H1 (cell line): Measurements from ENCODE around the gene UHRF1. TPM values are rescaled to one million over a fixed set of nuclear protein-coding genes. Genes with fewer than 3 reads are reported as not detected.

Experiments
- HDAC2 ChIP-seq, 2 experiments: fragments of 300-600 bp in 1 of 2; sonication (generic) in 1 of 2; IDR thresholded peaks; 2 replicates each; pipeline ENCODE4 v1.6.1; 2011 to 2012; ENCODE audit warnings: low read depth in 2 of 2, low read length in 2 of 2, mild to moderate bottlenecking in 2 of 2, moderate library complexity in 2 of 2, borderline replicate concordance in 1 of 2, inconsistent platforms in 1 of 2
- RFX5 ChIP-seq: IDR thresholded peaks from 2 replicates; pipeline ENCODE4 v1.6.1; 2011; ENCODE audit warnings: low read depth, low read length, improper control_type of control experiment, borderline replicate concordance
- SP1 ChIP-seq: IDR thresholded peaks from 2 replicates; pipeline ENCODE4 v1.6.1; 2011; ENCODE audit warnings: low read depth, low read length
- polyA plus RNA-seq, 7 experiments: library from polyadenylated mRNA; depleted of rRNA in 3 of 7; stranded (reverse) in 5 of 7; unstranded in 2 of 7; fragments of >200 nt in 5 of 7; fragments of 200-250 nt in 2 of 7; gene quantifications; 1 replicate in 5 of 7; 2 replicates in 1 of 7; 4 replicates in 1 of 7; pipeline versions ENCODE4 v1.2.1 to v1.2.3, GENCODE V29; 2011 to 2013; ENCODE audit warnings: missing spikeins in 2 of 7, mixed read lengths in 2 of 7
- total RNA-seq: library from RNA; stranded (reverse); fragmentation: NEBNext Ultra II Directional; extraction: Animal tissue kit (Norgen Biotek cat#: 25700); gene quantifications from 2 replicates; pipeline ENCODE4 v1.2.1, GENCODE V29; 2021

UHRF1 gene
- total and polyA plus RNA-seq, 2 of the 8 experiments (the other 6 are each of a cell fraction or from before 2014, with no cell fraction given) = 14.7 to 65.8 TPM

DNA sequence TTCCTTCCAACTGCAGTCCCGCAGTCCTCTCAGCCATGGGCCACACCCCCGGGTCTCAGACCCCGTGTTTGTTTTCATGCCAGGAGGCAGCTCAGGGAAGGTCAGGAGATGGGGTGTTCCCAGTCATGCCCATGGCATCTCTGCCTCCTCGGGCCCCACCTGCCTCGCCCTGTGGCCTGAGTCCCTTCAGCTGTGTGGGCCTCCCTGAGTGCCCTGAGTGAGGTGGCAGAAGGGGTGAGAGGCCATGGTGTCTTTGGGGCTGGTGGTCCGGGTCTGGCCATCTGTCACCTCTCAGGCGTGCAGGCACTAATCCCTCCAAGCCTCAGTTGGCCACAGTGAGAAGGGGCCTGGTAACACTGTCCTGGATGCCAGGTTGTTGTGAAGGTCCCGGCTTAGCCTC lies 48.7 kb downstream of the UHRF1 start (continued):
- TF ChIP-seq HDAC2 (IDR thresholded peaks at IDR 0.05; ENCODE audit: borderline replicate concordance in 1 of 2, low read depth in 2 of 2, low read length in 2 of 2) (no peak), SP1 (no peak), RFX5 (no peak)
